UCSD-AML1 (cell line): ENCODE data around the gene SRRM2.
"Not testable (repeated sequence)": the region's sequence is repeated elsewhere in the genome, so short reads cannot be mapped to it uniquely, and the experiment has no call there.

Experiments
- DNase-seq: peaks from one replicate; lab custom pipeline; 2025; ENCODE audit not compliant: unreplicated experiment; lab: John Stamatoyannopoulos, UW

SRRM2 gene

GRCh38 chr16:2713985-2714774 lies 38.3 kb upstream of the SRRM2 start:
- no peak for DNase-seq

GRCh38 chr16:2715064-2715463 lies 37.4 kb upstream of the SRRM2 start:
- DNase-seq: no peak

GRCh38 chr16:2715519-2715918 lies 36.9 kb upstream of the SRRM2 start:
- peak; percentile 86 for DNase-seq

- DNase-seq: no peak
These were observed 36.2 kb upstream of the SRRM2 start for GRCh38 chr16:2715966-2716885.

GRCh38 chr16:2716948-2717347 lies 35.5 kb upstream of the SRRM2 start:
- DNase-seq: no peak

GRCh38 chr16:2717383-2718263 lies 34.8 kb upstream of the SRRM2 start:
- peak; percentile 40 for DNase-seq

- no peak for DNase-seq
These were observed 32.9 kb upstream of the SRRM2 start for GRCh38 chr16:2719328-2720063.

- DNase-seq: no peak
These were observed 32.4 kb upstream of the SRRM2 start, which contains the start of gene PRSS27 for GRCh38 chr16:2720064-2720457. Gene PRSS27, minus strand, starts transcription at chr16:2720224. Its CDS starts 64 bp downstream, at chr16:2720160.

GRCh38 chr16:2720719-2721633 lies 31.5 kb upstream of the SRRM2 start:
- DNase-seq: peak; percentile 92

- DNase-seq: not testable (repeated sequence)
These were observed 30.7 kb upstream of the SRRM2 start for GRCh38 chr16:2721634-2722173.

- DNase-seq: no peak
These were observed 28.3 kb upstream of the SRRM2 start for GRCh38 chr16:2724088-2724676.

- no peak for DNase-seq
These were observed 27.6 kb upstream of the SRRM2 start for GRCh38 chr16:2724816-2725348.

GRCh38 chr16:2726923-2727322 lies 25.5 kb upstream of the SRRM2 start:
- DNase-seq: no peak

- no peak for DNase-seq
These were observed 24.4 kb upstream of the SRRM2 start for GRCh38 chr16:2728034-2728433.

GRCh38 chr16:2734844-2735515 lies 17.5 kb upstream of the SRRM2 start:
- no peak for DNase-seq

GRCh38 chr16:2736476-2737237 lies 15.8 kb upstream of the SRRM2 start:
- DNase-seq: no peak

GRCh38 chr16:2737238-2737605 lies 15.2 kb upstream of the SRRM2 start:
- DNase-seq: no peak
